Stimulated activated naive CD8-positive, alpha-beta T cell treated with anti-CD3 and anti-CD28 coated beads, Interleukin-15, Interleukin-2, amounts not matched to agents 100 ng/mL and 50 ng/mL, for 24 hours (primary cell): ENCODE results near the gene RNF175.
"Not testable (repeated sequence)": the region's sequence is repeated elsewhere in the genome, so short reads cannot be mapped to it uniquely, and the experiment has no call there.

Experiments used
- H3K27ac Mint-ChIP-seq: one replicate; pipeline ENCODE4 v1.8.0; 2021; ENCODE audit warnings: mild to moderate bottlenecking, mixed read lengths
- H3K27me3 Mint-ChIP-seq: one replicate; pipeline ENCODE4 v1.8.0; 2021; ENCODE audit warnings: mixed read lengths
- H3K36me3 Mint-ChIP-seq: one replicate; pipeline ENCODE4 v1.8.0; 2021; ENCODE audit warnings: low read depth, mixed read lengths
- H3K4me1 Mint-ChIP-seq: one replicate; pipeline ENCODE4 v1.8.0; 2021; ENCODE audit warnings: low read depth, mixed read lengths
- H3K4me3 Mint-ChIP-seq: one replicate; pipeline ENCODE4 v1.8.0; 2021; ENCODE audit warnings: mild to moderate bottlenecking, mixed read lengths
- H3K9me3 Mint-ChIP-seq: one replicate; pipeline ENCODE4 v1.8.0; 2021; ENCODE audit warnings: mixed read lengths

Gene RNF175

DNA sequence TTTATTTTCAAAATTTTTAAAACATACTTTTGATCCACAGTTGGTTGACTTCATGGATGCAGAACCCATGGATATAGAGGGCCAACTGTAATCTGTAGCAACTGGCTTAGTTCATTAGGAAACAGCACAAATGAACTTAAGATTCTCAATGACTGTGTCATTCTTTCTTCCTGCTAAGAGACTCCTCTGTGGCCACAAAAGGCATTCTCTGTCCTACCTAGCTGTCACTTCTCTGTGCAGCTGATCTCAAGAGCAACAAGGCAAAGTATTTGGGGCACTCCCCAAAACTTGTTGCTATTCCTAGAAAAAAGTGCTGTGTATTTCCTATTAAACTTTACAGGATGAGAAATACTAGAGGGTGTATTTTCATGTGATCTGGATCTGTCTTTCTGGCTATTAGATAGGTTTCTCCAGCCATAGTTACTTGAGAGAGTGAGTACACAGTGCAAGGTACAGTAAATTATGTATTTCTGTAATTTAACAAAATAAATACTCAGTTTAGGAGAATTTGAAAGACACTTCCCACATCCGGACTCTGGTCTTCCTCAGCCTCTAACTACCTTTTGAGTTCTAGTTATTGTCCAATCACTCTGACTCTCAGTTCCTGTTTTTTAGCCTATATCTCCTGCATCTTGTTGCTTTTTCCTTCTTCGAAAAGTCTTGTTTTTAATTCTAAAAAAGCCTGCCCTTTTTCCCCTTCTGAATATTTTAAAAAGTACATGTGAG lies 53.9 kb downstream of the RNF175 start:
- H3K4me3 Mint-ChIP-seq: no peak overlapping the region
- H3K9me3 Mint-ChIP-seq: no peaks in the 10 kb centered on the region
- H3K36me3 Mint-ChIP-seq: peaks cover 3% of the 10 kb centered on the region
- H3K27ac Mint-ChIP-seq: peak overlapping the region; percentile 45
- no peaks in the 10 kb centered on the region for H3K27me3 Mint-ChIP-seq
- H3K4me1 Mint-ChIP-seq: peaks cover 12% of the 10 kb centered on the region

DNA sequence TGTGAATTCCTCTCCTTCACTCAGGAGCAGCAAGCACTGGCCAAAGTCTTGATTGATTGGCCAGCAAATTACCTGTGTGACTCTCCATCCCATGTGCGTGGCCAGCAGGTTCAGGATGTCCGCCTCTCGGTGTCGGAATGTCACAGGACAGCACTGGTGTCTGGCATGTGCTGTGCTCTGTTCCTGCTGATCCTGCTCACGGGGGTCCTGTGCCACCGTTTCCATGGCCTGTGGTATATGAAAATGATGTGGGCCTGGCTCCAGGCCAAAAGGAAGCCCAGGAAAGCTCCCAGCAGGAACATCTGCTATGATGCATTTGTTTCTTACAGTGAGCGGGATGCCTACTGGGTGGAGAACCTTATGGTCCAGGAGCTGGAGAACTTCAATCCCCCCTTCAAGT lies 55.3 kb downstream of the RNF175 start:
- no peak overlapping the region for H3K27ac Mint-ChIP-seq
- no peaks in the 10 kb centered on the region for H3K27me3 Mint-ChIP-seq
- H3K4me1 Mint-ChIP-seq: peaks cover 12% of the 10 kb centered on the region

DNA sequence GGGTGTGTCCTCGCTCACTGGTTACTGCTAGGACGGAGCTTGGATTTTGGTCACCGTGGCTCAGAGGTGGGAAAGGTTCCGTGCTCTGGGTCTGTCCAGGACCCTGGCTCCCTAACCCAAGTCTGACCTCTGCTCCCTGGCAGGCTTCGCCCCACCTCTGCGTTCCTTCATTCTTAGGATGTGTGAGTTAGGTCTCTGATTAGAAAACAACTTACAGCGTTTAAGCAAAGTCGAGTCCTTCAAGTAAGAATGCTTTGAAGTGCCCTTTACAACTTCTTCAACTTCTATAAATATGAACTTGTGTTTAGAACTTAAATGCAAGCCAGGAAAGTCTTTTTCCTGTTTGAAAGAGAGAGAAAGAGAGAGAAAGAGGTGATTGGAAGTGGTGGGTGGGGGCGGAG lies 74.9 kb downstream of the RNF175 start:
- Mint-ChIP-seq H3K4me3 (peak overlapping the region; percentile 75), H3K27ac (no peak overlapping the region), H3K36me3 (peaks cover 25% of the 10 kb centered on the region), H3K27me3 (peaks cover 27% of the 10 kb centered on the region), H3K4me1 (peaks cover 12% of the 10 kb centered on the region), H3K9me3 (peaks cover 13% of the 10 kb centered on the region)

More for the DNA sequence above, 55.3 kb downstream of the RNF175 start:
- Mint-ChIP-seq H3K9me3 (no peaks in the 10 kb centered on the region), H3K36me3 (peaks cover 3% of the 10 kb centered on the region), H3K4me3 (no peak overlapping the region)

DNA sequence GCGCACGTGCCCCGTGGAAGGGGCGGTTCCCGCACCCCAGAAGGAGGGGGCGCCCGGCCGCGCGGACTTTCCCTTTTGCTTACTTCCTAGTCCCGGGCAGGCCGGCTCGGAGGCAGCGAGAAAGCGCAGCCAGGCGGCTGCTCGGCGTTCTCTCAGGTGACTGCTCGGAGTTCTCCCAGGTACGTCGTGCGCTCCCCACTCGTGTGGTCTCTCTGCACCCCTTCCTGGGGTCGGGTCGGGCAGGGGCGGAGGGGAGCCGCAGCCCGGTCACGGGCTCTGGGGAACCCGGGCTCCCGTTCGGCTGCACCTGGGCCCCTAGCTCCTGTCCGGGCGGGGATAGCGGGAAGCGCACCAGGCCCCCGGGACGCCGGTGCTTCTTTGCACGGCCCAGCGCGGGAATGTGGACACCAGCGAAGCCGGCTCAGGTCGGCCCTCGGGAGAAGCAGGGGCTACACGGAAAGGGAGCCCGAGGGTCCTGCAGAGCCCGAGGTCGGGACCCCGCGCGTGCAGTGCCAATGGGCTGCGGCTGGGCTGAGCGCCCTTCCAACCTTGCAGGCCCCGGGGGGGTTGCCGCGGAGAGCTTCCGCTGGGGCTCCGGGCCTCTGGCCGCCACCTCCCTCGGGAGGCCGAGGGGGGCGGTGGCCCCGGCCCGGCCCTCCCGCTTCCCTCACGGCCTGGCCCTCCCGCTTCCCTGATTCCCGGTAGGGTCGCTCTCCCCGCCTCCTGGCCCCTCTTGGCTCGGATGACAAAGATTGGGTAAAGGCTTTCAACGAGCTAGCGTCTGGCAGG lies 75.4 kb downstream of the RNF175 start, which contains the start of gene TLR2:
Gene TLR2, plus strand, starts transcription at position 99 of the 789 bp plus-strand sequence. CDS start 18,628 bp downstream, outside the sequence.
- peaks cover 7% of the 10 kb centered on the region for H3K9me3 Mint-ChIP-seq
- H3K27ac Mint-ChIP-seq: no peak within 1 kb of the TSS
- H3K27me3 Mint-ChIP-seq: peaks cover 27% of the 10 kb centered on the region
- H3K4me1 Mint-ChIP-seq: peaks cover 12% of the 10 kb centered on the region
- H3K36me3 Mint-ChIP-seq: peaks cover 19% of the 10 kb centered on the region
- H3K4me3 Mint-ChIP-seq: peak within 1 kb of the TSS; percentile 75

DNA sequence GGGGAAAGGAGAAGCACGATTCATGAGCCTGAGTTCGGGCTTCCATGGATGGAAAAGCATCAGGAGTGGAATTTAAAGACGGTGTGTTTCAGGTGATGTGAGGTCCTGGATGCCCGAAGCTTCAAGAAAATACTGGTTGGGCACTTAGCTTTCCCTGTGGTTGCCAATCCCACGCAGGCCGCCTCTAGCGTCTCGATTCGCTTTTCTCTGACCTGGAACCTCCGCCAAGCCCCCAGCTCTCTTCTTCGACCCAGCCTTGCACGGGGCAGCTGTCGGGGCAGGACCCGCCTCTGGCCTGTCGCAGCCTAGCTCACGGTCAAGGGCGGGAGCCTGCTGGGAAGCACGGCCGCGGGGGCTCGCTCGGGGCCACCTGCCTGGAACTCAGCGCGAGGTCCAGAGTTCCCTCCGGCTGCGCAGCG lies 76.1 kb downstream of the RNF175 start:
- Mint-ChIP-seq H3K36me3 (peaks cover 15% of the 10 kb centered on the region), H3K4me3 (peak overlapping the region; percentile 42), H3K4me1 (peaks cover 12% of the 10 kb centered on the region), H3K27ac (no peak overlapping the region), H3K27me3 (peaks cover 31% of the 10 kb centered on the region), H3K9me3 (peaks cover 4% of the 10 kb centered on the region)

DNA sequence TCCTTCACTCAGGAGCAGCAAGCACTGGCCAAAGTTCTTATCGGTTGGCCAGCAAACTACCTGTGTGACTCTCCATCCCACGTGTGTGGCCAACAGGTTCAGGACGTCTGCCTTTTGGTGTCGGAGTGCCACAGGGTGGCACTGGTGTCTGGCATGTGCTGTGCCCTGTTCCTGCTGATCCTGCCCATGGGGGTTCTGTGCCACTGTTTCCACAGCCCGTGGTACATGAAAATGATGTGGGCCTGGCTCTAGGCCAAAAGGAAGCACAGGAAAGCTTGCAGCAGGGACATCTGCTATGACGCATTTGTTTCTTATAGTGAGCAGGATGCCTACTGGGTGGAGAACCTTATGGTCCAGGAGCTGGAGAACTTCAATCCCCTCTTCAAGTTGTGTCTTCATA lies 80.3 kb downstream of the RNF175 start:
- Mint-ChIP-seq H3K9me3 (peaks cover 11% of the 10 kb centered on the region), H3K27ac (no peak overlapping the region), H3K4me1 (peaks cover 6% of the 10 kb centered on the region), H3K27me3 (peaks cover 30% of the 10 kb centered on the region), H3K36me3 (peaks cover 9% of the 10 kb centered on the region), H3K4me3 (no peak overlapping the region)

DNA sequence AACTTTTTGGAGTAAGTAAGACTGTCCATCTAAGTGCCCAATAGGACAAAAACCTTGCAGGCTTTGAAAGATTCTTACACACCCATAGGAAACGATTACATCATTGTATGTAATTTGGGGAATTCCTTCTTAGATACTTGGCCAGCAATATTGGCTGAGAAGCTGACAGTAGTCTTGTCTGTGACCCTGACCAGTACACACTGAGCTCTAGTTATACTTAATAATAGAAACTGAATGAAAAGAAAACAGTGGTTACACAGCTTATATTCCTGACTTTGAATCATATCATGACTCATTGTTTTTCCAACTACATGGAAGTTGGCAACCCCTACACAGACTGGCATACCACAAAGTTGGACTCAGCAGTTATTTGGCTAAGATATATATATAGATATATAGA lies 82.8 kb downstream of the RNF175 start:
- H3K36me3 Mint-ChIP-seq: peaks cover 9% of the 10 kb centered on the region
- H3K9me3 Mint-ChIP-seq: peaks cover 13% of the 10 kb centered on the region
- H3K4me1 Mint-ChIP-seq: no peaks in the 10 kb centered on the region
- no peak overlapping the region for H3K27ac Mint-ChIP-seq
- peaks cover 21% of the 10 kb centered on the region for H3K27me3 Mint-ChIP-seq
- no peak overlapping the region for H3K4me3 Mint-ChIP-seq

DNA sequence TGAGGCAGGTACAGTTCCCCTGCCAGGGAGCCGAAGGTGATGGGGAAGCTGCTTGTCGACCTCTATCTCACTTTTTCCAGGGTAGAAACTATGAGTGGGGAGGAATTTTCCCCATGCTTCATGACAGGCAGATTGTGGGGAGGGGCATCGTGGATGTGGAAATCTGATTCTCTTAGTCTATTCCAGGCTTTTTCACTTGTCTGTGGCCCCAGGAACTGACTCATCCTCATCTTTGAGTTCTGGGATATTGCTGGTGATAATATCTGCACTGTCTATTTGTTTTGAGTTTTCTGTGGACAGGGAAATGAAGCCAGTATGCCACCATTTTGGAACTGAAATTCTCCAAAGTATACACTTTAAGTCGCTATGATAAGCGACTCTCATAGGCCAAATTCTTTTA lies 83.3 kb downstream of the RNF175 start:
- H3K4me1 Mint-ChIP-seq: no peaks in the 10 kb centered on the region
- peaks cover 20% of the 10 kb centered on the region for H3K27me3 Mint-ChIP-seq
- H3K4me3 Mint-ChIP-seq: no peak overlapping the region
- H3K36me3 Mint-ChIP-seq: peaks cover 9% of the 10 kb centered on the region
- peaks cover 13% of the 10 kb centered on the region for H3K9me3 Mint-ChIP-seq
- no peak overlapping the region for H3K27ac Mint-ChIP-seq

DNA sequence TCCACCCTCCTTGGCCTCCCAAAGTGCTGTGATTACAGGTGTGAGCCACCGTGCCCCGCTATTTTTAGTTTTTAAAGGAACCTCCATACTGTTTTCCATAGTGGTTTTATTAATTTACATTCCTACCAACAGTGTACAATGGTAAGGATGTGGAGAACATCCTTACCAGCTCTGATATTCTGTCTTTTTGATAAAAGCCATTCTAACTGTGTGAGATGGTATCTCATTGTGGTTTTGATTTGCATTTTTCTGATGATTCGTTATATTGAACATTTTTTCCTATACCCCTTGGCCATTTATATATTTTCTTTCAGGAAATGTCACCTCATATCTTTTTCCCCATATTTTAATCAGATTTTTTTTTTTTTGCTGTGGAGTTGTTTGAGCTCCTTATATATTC lies 90.0 kb downstream of the RNF175 start:
- Mint-ChIP-seq H3K27ac (no peak overlapping the region), H3K4me1 (peaks cover 13% of the 10 kb centered on the region), H3K27me3 (peaks cover 26% of the 10 kb centered on the region)

DNA sequence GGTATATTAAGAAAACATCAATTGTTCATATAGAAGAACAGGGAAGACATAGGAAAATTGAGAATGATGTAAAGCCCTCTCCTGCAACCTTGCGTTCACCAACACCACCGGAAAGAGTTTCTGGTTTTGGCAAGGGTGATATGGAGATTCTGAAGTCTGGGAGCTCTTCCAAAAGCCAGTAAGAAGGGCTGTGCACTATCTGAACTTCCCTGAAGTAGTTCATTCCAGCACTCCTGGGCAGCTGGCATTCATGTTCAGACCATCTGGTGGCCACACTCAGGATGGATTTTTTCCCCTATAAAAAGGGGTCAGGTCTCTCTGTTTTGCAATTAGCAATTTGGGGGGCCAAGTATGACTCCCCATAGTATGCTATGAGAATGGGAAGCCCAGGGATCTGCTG lies 91.2 kb downstream of the RNF175 start:
- Mint-ChIP-seq H3K36me3 (no peaks in the 10 kb centered on the region), H3K27ac (no peak overlapping the region), H3K4me1 (peaks cover 13% of the 10 kb centered on the region), H3K27me3 (peaks cover 26% of the 10 kb centered on the region), H3K4me3 (no peak overlapping the region), H3K9me3 (no peaks in the 10 kb centered on the region)

More for the DNA sequence above, 90.0 kb downstream of the RNF175 start:
- H3K9me3 Mint-ChIP-seq: peaks cover 5% of the 10 kb centered on the region
- H3K36me3 Mint-ChIP-seq: peaks cover under 1% of the 10 kb centered on the region
- H3K4me3 Mint-ChIP-seq: no peak overlapping the region

DNA sequence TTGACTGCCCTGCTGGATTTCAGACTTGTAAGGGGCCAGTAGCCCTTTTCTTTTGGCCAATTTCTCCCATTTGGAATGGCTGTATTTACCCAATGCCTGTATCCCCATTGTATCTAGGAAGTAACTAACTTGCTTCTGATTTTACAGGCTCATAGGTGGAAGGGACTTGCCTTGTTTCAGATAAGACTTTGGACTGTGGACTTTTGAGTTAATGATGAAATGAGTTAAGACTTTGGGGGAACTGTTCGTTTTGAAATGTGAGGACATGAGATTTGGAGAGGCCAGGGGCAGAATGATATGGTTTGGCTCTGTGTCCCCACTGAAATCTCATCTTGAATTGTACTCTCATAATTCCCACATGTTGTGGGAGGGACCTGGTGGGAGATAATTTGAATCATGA lies 93.3 kb downstream of the RNF175 start:
- H3K27ac Mint-ChIP-seq, H3K36me3 Mint-ChIP-seq, H3K4me3 Mint-ChIP-seq: not testable (repeated sequence)
- Mint-ChIP-seq H3K9me3 (peaks cover 11% of the 10 kb centered on the region), H3K27me3 (peaks cover 17% of the 10 kb centered on the region), H3K4me1 (peaks cover 13% of the 10 kb centered on the region)

DNA sequence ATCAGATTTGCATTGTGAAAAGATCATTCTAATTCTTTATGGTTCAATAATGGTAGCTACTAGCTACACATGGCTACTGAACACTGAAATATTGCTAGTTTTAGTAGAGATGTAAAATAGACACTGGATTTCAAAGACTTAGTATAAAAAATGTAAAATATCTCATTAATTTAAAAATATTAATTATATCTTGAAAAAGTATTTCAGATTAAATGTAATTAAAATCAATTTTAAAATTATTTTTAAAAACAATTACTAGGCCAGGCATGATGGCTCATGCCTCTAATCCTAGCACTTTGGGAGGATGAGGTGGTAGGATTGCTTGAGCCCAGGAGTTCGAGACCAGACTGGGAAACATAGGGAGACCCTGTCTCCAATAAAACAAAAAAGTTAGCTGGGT lies 96.2 kb downstream of the RNF175 start:
- Mint-ChIP-seq H3K9me3 (peaks cover 11% of the 10 kb centered on the region), H3K27ac (no peak overlapping the region), H3K27me3 (peaks cover 9% of the 10 kb centered on the region), H3K4me3 (no peak overlapping the region), H3K36me3 (no peaks in the 10 kb centered on the region), H3K4me1 (no peaks in the 10 kb centered on the region)

DNA sequence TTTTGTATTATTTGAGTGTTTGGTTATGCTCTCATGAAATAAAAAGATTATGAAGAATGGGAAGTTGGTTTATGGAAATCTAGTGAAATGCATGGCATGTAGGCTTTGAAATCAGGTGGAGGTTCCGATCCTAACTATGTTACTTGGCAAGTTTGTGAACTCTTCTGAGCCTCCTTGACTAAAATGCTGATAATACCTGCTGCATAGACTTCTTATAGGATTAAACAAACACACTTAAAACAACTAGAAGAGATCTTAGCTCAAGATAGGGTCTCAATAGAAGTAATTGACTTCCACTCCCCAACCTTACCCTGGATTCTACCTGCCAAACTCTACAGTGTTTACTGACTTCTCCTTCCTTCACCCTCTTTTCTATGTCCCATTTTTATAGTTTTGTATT lies 97.9 kb downstream of the RNF175 start:
- H3K9me3 Mint-ChIP-seq: peaks cover 11% of the 10 kb centered on the region
- no peaks in the 10 kb centered on the region for H3K27me3 Mint-ChIP-seq
- H3K27ac Mint-ChIP-seq: no peak overlapping the region

DNA sequence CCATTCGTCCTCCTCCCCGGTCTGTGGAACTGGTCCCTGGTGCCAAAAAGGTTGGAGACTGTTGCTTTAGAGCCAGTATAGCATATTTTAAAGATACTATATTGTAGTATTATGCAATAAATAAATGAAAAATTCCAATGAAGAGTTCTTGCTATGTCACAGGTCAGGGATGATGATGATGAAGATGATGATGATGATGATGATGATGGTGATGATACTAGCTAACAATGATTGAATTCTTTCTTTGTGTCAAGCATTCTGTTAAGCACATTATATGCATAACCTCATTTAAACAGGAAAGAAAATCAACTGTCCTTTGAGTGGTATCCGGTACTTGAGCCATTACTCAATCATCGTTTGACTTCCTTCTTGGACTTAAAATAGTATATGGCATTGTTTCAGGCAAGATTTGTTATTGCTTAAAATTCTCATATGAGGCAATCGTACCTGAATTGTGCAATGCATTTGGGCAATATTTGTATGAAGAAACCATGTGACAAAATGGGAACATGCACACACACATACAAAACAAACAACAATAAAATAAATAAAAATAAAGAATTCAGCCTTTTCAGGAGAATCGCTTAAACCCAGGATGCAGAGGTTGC lies 98.5 kb downstream of the RNF175 start:
- no peaks in the 10 kb centered on the region for H3K27me3 Mint-ChIP-seq
- no peak overlapping the region for H3K4me3 Mint-ChIP-seq
- H3K4me1 Mint-ChIP-seq: no peaks in the 10 kb centered on the region
- no peak overlapping the region for H3K27ac Mint-ChIP-seq
- peaks cover 11% of the 10 kb centered on the region for H3K9me3 Mint-ChIP-seq
- H3K36me3 Mint-ChIP-seq: no peaks in the 10 kb centered on the region

More for the DNA sequence above, 97.9 kb downstream of the RNF175 start:
- no peak overlapping the region for H3K4me3 Mint-ChIP-seq
- no peaks in the 10 kb centered on the region for H3K4me1 Mint-ChIP-seq
- no peaks in the 10 kb centered on the region for H3K36me3 Mint-ChIP-seq
